Measurements from ENCODE around the gene ABCC1. TPM values are rescaled to one million over a fixed set of nuclear protein-coding genes. Genes with fewer than 3 reads are reported as not detected.

Gene ABCC1
- total RNA-seq, 2 donors from 2014 or later: 15.2 to 27.5 TPM

GRCh38 chr16:16141141-16141540 lies 191.7 kb downstream of the ABCC1 start:
- Histone ChIP-seq H3K4me1 (no peaks in the 10 kb centered on the region), H3K9me3 (no peaks in the 10 kb centered on the region), H3K36me3 (peaks cover 65% of the 10 kb centered on the region), H3K27ac (no peak overlapping the region), H3K4me3 (no peak overlapping the region), H3K27me3 (no peaks in the 10 kb centered on the region)
- DNase-seq (ENCODE audit: low spot score): no peak
- TF ChIP-seq CTCF (IDR thresholded peaks at IDR 0.05): no peak

GRCh38 chr16:16141784-16142396 lies 192.5 kb downstream of the ABCC1 start:
- H3K27ac ChIP-seq: no peak overlapping the region
- no peak for DNase-seq (ENCODE audit: low spot score)

DNA sequence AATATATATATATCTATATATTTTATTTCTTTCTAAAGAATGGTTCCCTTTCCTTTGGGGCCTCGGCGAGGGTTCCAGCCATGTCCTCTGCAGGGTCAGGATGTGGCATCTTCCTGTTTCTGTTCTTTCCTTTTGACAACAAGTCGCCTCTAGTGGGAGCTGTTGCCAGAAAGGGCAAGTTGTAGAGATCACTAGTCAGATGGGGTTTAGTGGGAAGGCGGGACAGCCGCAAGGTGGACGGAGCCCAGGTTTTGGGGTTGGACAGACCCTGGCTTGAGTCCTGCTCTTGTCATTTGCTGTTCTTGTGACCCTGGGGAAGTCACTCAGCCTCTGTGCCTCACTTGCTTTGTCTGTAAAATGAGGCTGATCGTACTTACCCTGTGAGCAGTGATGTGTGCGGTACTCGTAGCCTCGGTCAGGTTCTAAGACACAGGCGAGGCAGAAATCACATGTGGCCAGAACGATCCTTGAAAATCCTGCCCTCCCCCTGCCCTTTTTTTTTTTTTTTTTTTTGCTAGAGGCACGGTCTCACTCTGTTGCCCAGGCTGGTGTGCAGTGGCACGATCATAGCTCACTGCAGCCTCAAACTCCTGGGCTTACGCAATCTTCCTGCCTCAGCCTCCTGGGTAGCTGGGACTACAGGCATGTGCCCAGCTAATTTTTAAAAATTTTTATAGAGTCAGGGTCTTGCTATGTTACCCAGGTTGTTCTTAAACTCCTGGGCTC lies 193.8 kb downstream of the ABCC1 start:
- Histone ChIP-seq H3K36me3 (peaks cover 47% of the 10 kb centered on the region), H3K4me1 (no peaks in the 10 kb centered on the region), H3K9me3 (no peaks in the 10 kb centered on the region), H3K27me3 (no peaks in the 10 kb centered on the region), H3K4me3 (no peak overlapping the region), H3K27ac (no peak overlapping the region)
- TF ChIP-seq CTCF (IDR thresholded peaks at IDR 0.05): peak in 1 of 2 donors; percentile 14
- no peak for DNase-seq (ENCODE audit: low spot score)

More at GRCh38 chr16:16141784-16142396, 192.5 kb downstream of the ABCC1 start:
- H3K36me3 ChIP-seq: peaks cover 58% of the 10 kb centered on the region
- TF ChIP-seq CTCF (IDR thresholded peaks at IDR 0.05): no peak
- H3K9me3 ChIP-seq: no peaks in the 10 kb centered on the region
- no peaks in the 10 kb centered on the region for H3K27me3 ChIP-seq
- H3K4me1 ChIP-seq: no peaks in the 10 kb centered on the region
- H3K4me3 ChIP-seq: no peak overlapping the region

GRCh38 chr16:16143931-16144330 lies 194.5 kb downstream of the ABCC1 start:
- Histone ChIP-seq H3K27me3 (no peaks in the 10 kb centered on the region), H3K36me3 (peaks cover 41% of the 10 kb centered on the region), H3K9me3 (no peaks in the 10 kb centered on the region), H3K4me1 (no peaks in the 10 kb centered on the region), H3K4me3 (no peak overlapping the region), H3K27ac (no peak overlapping the region)
- no peak for TF ChIP-seq CTCF (IDR thresholded peaks at IDR 0.05)
- no peak for DNase-seq (ENCODE audit: low spot score)

- H3K4me1 ChIP-seq: peaks cover 0 to under 1% of the 10 kb centered on the region in 2 donors
- H3K9me3 ChIP-seq: no peaks in the 10 kb centered on the region
- H3K27ac ChIP-seq: no peak overlapping the region
- no peak for TF ChIP-seq CTCF (IDR thresholded peaks at IDR 0.05)
- no peak for DNase-seq (ENCODE audit: low spot score)
- peaks cover 36% of the 10 kb centered on the region for H3K36me3 ChIP-seq
- H3K27me3 ChIP-seq: no peaks in the 10 kb centered on the region
- no peak overlapping the region for H3K4me3 ChIP-seq
Measured at GRCh38 chr16:16144416-16144815, 195.0 kb downstream of the ABCC1 start.
